COLO668 (cell line): ENCODE data around the gene TMEM242.

Source experiments
- DNase-seq: peaks from one replicate; lab custom pipeline; 2025; ENCODE audit not compliant: unreplicated experiment; lab: John Stamatoyannopoulos, UW

The TMEM242 gene

DNA sequence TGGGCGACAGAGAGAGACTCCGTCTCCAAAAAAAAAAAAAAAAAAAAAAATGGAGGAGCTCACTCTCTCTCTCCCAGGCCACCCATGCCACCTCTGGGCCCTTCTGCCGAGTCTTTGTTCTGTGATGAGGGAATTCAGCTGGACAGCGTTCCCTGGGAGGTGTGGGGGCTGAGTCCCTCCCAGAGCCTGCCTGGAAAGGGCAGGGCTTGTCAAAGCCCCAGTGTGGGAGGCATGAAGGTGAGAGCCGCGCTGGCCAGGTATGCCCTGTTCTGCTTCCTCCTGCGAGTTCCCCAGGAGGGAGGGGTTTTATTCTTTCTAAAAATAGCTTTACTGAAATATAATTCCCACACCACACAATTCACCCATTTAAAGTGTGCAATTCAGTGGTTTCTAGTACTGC is 69.6 kb downstream of the TMEM242 start:
- DNase-seq = no peak

DNA sequence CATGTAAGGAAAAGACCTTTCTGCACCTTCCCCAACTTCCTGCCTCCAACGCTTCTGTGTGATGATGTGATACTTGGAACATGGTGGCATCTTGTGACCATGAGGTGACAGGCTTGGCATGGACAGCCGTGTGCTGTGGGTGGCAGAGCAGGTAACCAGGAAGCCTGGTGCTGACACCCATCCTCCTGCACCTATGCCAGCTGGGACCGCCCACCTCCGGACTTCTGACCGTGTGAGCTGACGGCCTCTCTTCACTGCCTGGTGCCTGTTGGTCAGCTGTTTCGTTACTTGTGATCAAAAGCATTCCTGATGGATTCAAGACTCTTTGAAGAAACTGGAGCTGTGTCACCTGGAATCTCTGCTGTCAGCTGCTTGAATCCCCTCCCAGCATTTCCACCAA is 70.3 kb downstream of the TMEM242 start:
- no peak for DNase-seq

DNA sequence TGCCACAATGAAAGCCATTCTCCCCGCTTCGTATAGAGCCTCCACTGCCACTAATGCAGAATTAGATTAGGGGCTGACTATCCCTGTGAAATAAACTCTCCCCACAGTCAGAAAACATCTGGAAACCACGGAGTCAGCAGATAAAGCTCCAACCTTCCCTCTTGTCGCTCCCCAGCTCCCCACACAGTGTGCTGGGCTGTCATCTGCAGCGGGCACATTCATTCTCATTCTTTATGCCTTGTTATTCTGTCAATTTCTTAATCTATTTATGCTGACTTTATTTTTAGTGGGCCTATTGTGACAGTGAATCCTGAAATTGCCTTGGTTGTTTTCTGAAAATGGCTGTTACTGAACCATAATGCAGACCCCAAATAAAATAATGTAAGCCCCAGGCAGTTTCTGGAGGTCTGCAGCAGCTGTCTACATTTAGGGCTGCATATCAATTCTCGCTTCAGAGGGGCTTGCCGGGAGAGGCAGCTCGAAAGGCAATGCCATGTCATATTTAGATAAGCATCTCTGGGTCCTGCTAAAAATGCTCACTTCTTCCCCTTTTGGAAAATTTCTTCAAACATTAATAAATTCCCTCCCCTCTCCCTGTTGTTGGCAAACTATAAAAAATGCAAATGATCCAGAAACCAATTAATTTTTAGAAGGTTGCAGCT is 71.6 kb downstream of the TMEM242 start:
- DNase-seq = no peak

DNA sequence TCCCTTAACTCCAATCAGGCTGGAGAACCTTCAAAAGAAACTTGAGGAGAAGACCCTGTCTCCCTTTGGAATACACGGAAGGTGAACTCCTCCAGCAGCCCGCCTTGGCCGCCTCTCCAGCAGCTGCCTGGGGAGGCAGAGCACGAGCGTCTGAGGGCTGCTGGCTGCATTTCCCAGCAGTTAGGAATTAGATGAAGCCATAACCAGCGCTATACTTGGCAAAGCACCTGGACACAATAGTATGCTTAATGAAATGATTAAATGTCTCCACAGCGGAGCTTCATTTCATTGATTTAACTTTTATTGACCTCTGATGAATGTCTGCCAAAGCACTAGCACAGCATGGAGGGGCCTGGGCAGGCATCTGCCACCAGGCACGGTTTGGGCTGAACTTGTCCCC is 73.5 kb downstream of the TMEM242 start:
- no peak for DNase-seq

DNA sequence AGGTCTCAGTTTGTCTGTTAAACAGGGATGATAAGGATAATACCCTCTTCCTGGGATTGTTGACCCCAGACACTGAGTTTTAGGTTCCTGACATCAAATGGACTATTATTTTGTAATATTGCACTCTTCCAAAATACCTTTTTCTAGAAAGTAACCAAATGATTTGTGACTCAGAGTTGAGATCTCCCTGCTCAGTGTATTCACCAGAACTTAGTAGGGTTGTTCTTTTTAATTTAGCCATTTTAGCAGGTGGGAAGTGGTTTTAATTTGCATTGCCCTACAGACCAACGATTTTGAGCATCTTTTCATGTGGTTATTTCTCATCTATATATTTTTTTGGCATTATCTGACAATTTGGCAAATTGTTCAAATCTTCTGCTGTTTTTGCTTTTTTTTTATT is 75.1 kb downstream of the TMEM242 start:
- DNase-seq = no peak

DNA sequence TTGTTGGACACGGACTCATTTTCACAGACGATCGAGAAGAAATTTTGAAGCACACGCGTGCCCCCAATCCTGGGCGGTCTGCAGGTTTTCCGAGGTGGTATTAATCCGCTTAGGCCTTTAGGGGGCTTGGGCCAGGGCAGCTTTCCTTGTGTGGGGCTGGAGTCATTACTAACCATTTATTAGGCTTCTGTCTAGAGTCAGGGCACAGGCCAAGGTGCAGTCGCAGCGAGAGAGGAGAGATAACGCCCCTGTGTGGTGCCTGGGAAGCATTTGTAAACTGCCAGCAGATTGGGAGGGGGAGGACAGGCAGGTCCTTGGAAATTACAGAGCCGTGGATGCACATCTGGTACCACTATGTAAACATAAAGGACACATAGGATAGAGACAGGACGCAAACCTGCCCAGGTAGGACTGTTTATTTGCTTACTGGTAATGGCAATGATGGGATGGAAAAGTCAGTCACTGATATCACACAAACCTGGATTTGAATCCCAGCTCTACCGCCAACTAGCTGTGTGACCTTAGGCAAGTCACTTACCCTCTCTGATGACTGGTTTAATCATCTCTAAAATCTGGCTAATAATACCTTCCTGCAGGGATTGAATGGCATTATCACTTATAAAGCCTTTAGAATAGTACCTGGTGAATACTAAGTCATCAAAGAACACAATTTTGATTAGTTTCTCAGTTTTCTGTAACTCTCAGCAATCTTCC is 76.4 kb downstream of the TMEM242 start:
- peak; percentile 50 for DNase-seq

DNA sequence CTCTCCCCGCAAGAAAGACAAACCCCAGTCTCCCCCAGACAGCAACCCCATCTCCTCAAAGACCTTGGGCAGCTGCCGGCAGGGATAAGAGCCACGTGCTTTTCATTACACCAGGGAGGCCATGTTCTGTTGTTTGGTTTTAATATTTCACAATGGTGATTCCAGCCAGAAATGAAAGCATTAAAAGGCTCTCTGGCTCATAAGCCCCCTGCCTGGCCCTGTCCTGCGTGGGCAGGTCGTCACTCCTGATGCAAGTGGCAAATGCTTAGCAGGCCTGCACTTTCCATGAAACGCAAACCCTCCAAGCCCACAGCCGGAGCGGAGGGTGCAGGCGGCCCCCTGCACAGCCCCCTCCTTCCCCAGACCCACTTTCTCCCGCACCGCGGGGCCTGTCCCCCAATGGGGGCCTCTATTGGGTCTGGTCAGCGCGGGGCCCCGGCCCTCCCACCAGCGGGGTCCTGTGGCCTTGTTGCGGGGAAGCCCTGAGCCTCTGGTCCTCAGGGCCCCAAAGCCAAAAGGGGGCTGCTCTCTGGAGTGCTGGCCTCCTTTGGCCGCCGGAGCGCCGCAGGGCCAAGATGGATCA is 77.2 kb downstream of the TMEM242 start:
- DNase-seq = no peak

DNA sequence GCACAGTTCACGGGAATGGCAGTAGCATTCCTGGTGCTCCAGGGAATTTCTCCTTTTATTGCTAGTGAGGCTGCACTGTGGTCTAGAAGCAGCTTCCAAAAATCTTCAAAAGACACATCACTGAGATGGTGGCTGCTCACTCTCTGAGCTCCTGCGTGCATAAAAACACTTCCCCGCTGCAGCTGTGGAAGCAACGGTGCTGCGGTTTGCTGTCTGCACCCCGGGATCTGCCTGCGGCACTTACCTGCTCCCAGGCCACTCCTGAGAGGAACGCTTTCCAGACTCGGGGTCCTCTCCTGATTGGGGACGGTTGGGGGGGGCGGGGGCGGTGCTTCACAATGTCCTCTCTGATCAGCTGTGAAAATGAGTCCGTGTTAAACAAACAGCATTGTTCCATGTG is 77.9 kb downstream of the TMEM242 start:
- DNase-seq = no peak

DNA sequence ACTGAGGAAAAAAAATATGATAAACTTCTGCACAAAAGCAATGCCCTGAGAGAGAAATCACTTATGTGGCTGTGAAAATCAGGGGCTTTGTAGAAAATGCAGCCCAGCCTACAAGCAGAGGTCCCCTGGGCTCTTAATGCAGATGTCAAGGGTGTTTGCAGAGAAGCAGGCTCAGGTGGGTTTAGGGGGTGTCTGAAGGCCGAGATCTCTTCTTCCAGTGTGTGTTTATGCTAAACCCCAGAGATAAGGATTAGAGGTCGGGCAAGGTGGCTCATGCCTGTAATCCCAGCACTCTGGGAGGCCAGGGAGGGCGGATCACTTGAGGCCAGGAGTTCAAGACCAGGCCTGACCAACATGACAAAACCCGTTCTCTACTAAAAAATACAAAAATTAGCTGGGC is 78.5 kb downstream of the TMEM242 start:
- no peak for DNase-seq

DNA sequence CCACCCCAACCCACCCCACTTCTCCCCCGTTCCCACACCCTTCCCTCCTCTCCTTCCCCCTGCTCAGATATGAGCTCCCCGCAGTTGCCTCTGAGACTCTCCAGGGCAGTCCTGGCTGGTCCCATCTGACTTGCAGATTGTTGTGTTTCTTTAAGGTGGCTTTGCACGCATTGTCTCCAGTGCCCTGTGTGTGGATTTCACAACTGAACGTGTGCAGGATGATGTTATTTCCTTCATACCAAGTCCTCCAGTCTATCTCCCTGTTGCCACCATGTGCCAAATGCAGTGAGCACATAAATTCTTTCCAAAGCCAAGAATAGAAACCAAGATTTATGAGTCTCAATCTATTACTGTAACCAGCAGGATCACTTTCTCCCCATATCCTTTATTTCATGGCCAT is 79.1 kb downstream of the TMEM242 start:
- no peak for DNase-seq

DNA sequence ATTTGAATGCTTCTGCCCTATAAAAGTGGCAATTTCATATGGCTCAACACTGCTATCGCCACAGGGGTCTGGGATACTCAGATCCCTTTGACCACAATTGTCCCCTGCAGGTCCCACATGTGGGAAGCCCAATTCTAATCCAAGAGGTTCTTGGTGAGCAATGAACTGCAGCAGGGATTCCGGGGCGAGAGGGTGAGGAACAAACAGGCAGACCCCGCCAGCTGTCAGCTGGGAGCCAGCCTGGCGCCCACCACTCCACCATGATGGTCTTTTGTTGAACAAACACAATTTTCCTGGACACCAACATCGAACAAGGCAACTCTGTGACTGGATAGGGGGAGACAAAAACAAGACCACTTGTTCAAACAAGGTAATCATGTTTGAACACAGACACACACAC is 80.5 kb downstream of the TMEM242 start:
- no peak for DNase-seq

DNA sequence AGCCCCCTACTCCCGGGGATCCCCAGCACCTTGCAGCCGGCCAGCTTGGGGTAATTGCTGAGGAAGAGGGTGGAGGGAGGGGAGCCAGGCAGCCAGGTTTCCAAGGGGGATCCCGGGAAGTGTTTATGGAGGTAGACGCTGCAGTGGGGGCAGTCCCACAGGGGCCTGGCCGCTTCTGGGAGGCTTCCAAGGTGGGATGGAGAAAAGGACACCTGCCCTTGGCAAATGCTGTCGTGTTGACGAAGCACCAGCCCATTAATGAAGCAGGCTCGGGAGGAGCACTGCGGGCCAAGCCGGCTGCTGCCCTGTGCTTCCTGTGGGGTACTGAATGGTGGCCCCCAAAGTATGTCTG is 82.4 kb downstream of the TMEM242 start:
- DNase-seq = peak; percentile 44

DNA sequence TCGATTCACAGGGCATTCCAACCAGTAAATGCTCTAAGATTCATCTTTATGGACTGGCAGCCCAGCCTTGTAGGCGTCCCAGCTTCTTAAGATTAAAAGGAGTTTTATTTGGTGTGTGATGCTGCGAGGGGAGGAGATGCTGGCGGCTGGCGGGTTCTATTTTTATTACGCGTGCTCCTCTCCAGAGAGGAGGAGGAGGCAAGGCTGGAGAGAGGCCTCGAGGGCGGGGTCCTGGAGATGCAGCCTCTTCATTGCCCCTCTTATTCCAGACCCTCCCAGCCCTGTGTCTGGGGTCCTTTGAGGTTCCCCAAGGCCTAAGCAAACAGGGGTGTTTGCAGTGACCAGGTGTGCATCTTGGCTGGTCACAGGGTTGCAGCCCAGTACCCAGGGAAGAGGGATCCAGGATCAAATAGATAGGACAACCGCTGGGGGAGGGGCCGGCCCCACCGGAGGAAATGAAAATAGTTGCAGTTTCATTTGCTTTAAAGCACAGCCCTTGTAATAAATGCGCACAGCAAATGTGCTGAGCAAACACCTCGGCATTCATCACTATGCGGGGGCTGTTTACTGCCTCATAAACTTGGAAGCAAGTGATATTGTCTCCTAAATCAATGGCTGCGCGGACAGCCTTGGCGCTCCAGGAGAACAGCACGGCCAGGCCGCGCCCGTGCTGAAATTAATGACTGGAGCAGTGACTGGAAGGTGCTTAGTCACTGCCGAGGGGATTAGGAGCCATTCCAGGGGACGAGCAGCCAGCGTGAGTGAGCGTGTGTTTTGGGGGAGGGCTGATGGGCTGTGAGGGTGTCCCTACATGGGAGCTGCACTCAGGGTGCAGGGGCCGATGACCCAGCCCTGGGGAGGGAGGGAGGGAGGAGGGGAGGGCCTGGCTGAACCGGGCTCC is 83.0 kb downstream of the TMEM242 start:
- peak; percentile 78 for DNase-seq

DNA sequence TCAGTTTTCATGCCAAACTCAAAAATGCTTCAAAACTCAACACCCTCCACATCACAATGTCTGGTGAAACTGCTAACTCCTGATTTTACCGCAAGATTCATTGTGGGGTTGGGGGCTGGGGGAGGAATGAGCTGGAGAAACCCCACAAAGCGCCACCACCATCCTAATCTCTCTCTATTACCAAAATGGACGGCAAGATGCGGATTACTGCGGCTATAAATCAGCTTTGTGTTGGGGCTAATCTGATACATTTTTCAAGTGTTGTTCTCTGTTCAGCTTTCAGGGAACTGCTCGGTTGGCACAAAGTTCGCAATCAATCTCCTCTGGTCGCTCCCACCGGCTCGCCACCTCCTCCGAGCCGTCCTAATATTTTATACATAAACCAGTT is 83.7 kb downstream of the TMEM242 start:
- peak; percentile 31 for DNase-seq
